OCI-LY7 (cell line): ENCODE measurements around the gene ARAP1. TPM values are rescaled to one million over a fixed set of nuclear protein-coding genes. Genes with fewer than 3 reads are reported as not detected.

Experiments used
- BruUV-seq: library from RNA; stranded (reverse); fragments of 400-500 nt; replicated peaks from 2 replicates; lab custom pipeline; 2021; lab: Mats Ljungman, UMichigan
- CTCF ChIA-PET: fragments of 300-600 bp; sonication (Branson Sonifier 250); formaldehyde crosslinking; loops from one replicate; lab custom pipeline; 2022; ENCODE audit warnings: antibody characterized with exemption; ENCODE audit not compliant: unreplicated experiment; lab: Charles Lee
- POLR2A ChIA-PET: fragments of 300-600 bp; sonication (Branson Sonifier 250); formaldehyde crosslinking; loops from one replicate; lab custom pipeline; 2022; ENCODE audit warnings: antibody characterized with exemption; lab: Charles Lee
- DNase-seq: peaks from one replicate; pipeline ENCODE4 v3.0.0-alpha.2; 2015; ENCODE audit warnings: low spot score
- H2AFZ ChIP-seq: fragments of 200-600 bp; sonication (generic), shearing (Covaris generic); 2 replicates; pipeline ENCODE4 v1.6.1; 2014; ENCODE audit warnings: mild to moderate bottlenecking, antibody characterized with exemption, low read length, moderate library complexity
- H3K27ac ChIP-seq: fragments of 200-600 bp; sonication (generic); 2 replicates; pipeline ENCODE4 v1.5.1; 2014; ENCODE audit warnings: mixed run types, low read depth, mild to moderate bottlenecking, moderate library complexity, low read length, inconsistent platforms; ENCODE audit not compliant: poor library complexity, severe bottlenecking
- H3K36me3 ChIP-seq: fragments of 200-600 bp; sonication (generic); 2 replicates; pipeline ENCODE4 v1.6.1; 2014; ENCODE audit warnings: mild to moderate bottlenecking, antibody characterized with exemption, low read length, moderate library complexity, mixed read lengths; ENCODE audit not compliant: insufficient read depth
- H3K4me1 ChIP-seq: fragments of 200-600 bp; sonication (generic); 2 replicates; pipeline ENCODE4 v1.5.1; 2014; ENCODE audit warnings: mild to moderate bottlenecking, low read length; ENCODE audit not compliant: insufficient read depth, poor library complexity, severe bottlenecking
- H3K4me2 ChIP-seq: fragments of 200-600 bp; sonication (generic); 2 replicates; pipeline ENCODE4 v1.6.1; 2014; ENCODE audit warnings: mild to moderate bottlenecking, low read length
- H3K4me3 ChIP-seq: fragments of 200-600 bp; sonication (generic); 2 replicates; pipeline ENCODE4 v1.5.1; 2014; ENCODE audit warnings: mild to moderate bottlenecking, low read depth, low read length; ENCODE audit not compliant: poor library complexity, severe bottlenecking
- H3K79me2 ChIP-seq: fragments of 200-600 bp; sonication (generic); 2 replicates; pipeline ENCODE4 v1.6.1; 2016; ENCODE audit warnings: low read depth, mild to moderate bottlenecking, low read length, moderate library complexity, mixed read lengths; ENCODE audit not compliant: insufficient read depth
- H3K9me2 ChIP-seq: fragments of 200-600 bp; sonication (generic); 2 replicates; pipeline ENCODE4 v1.6.1; 2016; ENCODE audit warnings: mild to moderate bottlenecking, low read length, mixed read lengths; ENCODE audit not compliant: insufficient read depth
- H3K9me3 ChIP-seq: fragments of 200-600 bp; sonication (generic); 2 replicates; pipeline ENCODE4 v1.6.1; 2014; ENCODE audit warnings: mild to moderate bottlenecking, mixed run types, low read length, mixed read lengths
- H4K20me1 ChIP-seq: fragments of 200-600 bp; sonication (generic); 2 replicates; pipeline ENCODE4 v1.6.1; 2014; ENCODE audit warnings: mild to moderate bottlenecking, antibody characterized with exemption, low read length, moderate library complexity, mixed read lengths; ENCODE audit not compliant: insufficient read depth
- CTCF ChIP-seq: fragments of 200-600 bp; sonication (generic); conservative IDR thresholded peaks from 2 replicates; pipeline ENCODE4 v1.5.1; 2014; ENCODE audit warnings: mild to moderate bottlenecking, antibody characterized with exemption, low read length, moderate library complexity, mixed read lengths
- EZH2phosphoT487 ChIP-seq: fragments of 200-600 bp; sonication (generic); IDR thresholded peaks from 2 replicates; pipeline ENCODE4 v1.6.1; 2018; ENCODE audit warnings: low read depth, borderline replicate concordance, mild to moderate bottlenecking, mixed run types, antibody characterized with exemption, low read length, moderate library complexity, mixed read lengths
- intact Hi-C: fragments of 100-400 bp; cut with micrococcal nuclease; formaldehyde crosslinking; loops from one replicate; pipeline ENCODE4 v1.10.0; 2022; ENCODE audit not compliant: unreplicated experiment
- total RNA-seq, 2 experiments: library from RNA; depleted of rRNA in 1 of 2; stranded (reverse); fragments of >200 nt in 1 of 2; shearing (Covaris generic) in 1 of 2; gene quantifications; 2 replicates each; pipeline ENCODE4 v1.2.3, GENCODE V29; 2014 to 2022

ARAP1 gene
- total RNA-seq, 2 experiments from 2014 or later = 65.6 to 106 TPM

GRCh38 chr11:72701466-72701865 lies 50.7 kb downstream of the ARAP1 start:
- no peaks in the 10 kb centered on the region for H3K79me2 ChIP-seq
- ChIA-PET POLR2A (no interaction called here), CTCF (no interaction called here)
- H4K20me1 ChIP-seq = no peaks in the 10 kb centered on the region
- no peak for TF ChIP-seq EZH2phosphoT487
- TF ChIP-seq CTCF = no peak
- H2AFZ ChIP-seq = no peak overlapping the region
- no peaks in the 10 kb centered on the region for H3K4me1 ChIP-seq
- peaks cover 68% of the 10 kb centered on the region; the same call in 1 of the 2 replicates for H3K36me3 ChIP-seq
- H3K27ac ChIP-seq = no peak overlapping the region
- H3K4me3 ChIP-seq = no peak overlapping the region
- BruUV-seq = no TSS peak
- no peaks in the 10 kb centered on the region for H3K9me3 ChIP-seq
- H3K4me2 ChIP-seq = no peak overlapping the region
- intact Hi-C loops = no loop called here
- no peak for DNase-seq
- no peaks in the 10 kb centered on the region for H3K9me2 ChIP-seq

GRCh38 chr11:72700146-72700545 lies 52.1 kb downstream of the ARAP1 start:
- no peak for TF ChIP-seq EZH2phosphoT487
- TF ChIP-seq CTCF = no peak
- Histone ChIP-seq H3K79me2 (no peaks in the 10 kb centered on the region), H3K4me3 (no peak overlapping the region), H3K4me2 (no peak overlapping the region), H3K9me2 (no peaks in the 10 kb centered on the region), H3K4me1 (no peaks in the 10 kb centered on the region), H3K9me3 (no peaks in the 10 kb centered on the region), H3K36me3 (peaks cover 65% of the 10 kb centered on the region; the same call in 1 of the 2 replicates), H4K20me1 (no peaks in the 10 kb centered on the region), H2AFZ (no peak overlapping the region), H3K27ac (no peak overlapping the region)
- BruUV-seq = no TSS peak
- POLR2A ChIA-PET = no interaction called here
- no peak for DNase-seq
- CTCF ChIA-PET = no interaction called here
- intact Hi-C loops = no loop called here

- H3K79me2 ChIP-seq = no peaks in the 10 kb centered on the region
- TF ChIP-seq EZH2phosphoT487 = no peak
- no peak for TF ChIP-seq CTCF
- DNase-seq = no peak
- POLR2A ChIA-PET = no interaction called here
- CTCF ChIA-PET = no interaction called here
- H2AFZ ChIP-seq = no peak overlapping the region
- no peaks in the 10 kb centered on the region for H4K20me1 ChIP-seq
- peaks cover 76% of the 10 kb centered on the region for H3K36me3 ChIP-seq
- intact Hi-C loops = no loop called here
- H3K9me2 ChIP-seq = no peaks in the 10 kb centered on the region
- H3K9me3 ChIP-seq = no peaks in the 10 kb centered on the region
- H3K4me2 ChIP-seq = no peak overlapping the region
- BruUV-seq = no TSS peak
- H3K27ac ChIP-seq = no peak overlapping the region
- H3K4me1 ChIP-seq = no peaks in the 10 kb centered on the region
- H3K4me3 ChIP-seq = no peak overlapping the region
Observed at GRCh38 chr11:72697814-72698213, 54.4 kb downstream of the ARAP1 start.
